SK-N-SH treated with all-trans-retinoic acid at 6 μM for 48 hours (cell line): ENCODE data around the gene PLCL2.

Experiments
- ATAC-seq: fragments of 200-7000 bp; cut with Tn5 transposase; 3 replicates; pipeline ENCODE4 v1.9.1; 2020; ENCODE audit warnings: mild to moderate bottlenecking, moderate library complexity
- ARNTL ChIP-seq: fragments of 450-650 bp; formaldehyde crosslinking; IDR thresholded peaks from 2 replicates; pipeline ENCODE4 v1.5.0; 2020; ENCODE audit warnings: low read depth, mild to moderate bottlenecking, moderate library complexity, borderline replicate concordance
- BACH2 ChIP-seq: fragments of 250-450 bp; sonication (Bioruptor Pico); IDR thresholded peaks from 2 replicates; pipeline ENCODE4 v1.9.0; 2021; ENCODE audit warnings: mild to moderate bottlenecking, borderline replicate concordance
- CSDC2 ChIP-seq: fragments of 250-450 bp; sonication (Bioruptor Pico); IDR thresholded peaks from 2 replicates; pipeline ENCODE4 v1.5.0; 2020; ENCODE audit warnings: mild to moderate bottlenecking, moderate library complexity
- ESRRG ChIP-seq: fragments of 250-450 bp; sonication (Bioruptor Pico); IDR thresholded peaks from 2 replicates; pipeline ENCODE4 v1.6.1; 2021; ENCODE audit warnings: mild to moderate bottlenecking
- GLIS3 ChIP-seq: fragments of 250-450 bp; sonication (Bioruptor Pico); IDR thresholded peaks from 2 replicates; pipeline ENCODE4 v1.5.0; 2020; ENCODE audit warnings: mild to moderate bottlenecking, moderate library complexity
- ISL1 ChIP-seq: fragments of 250-450 bp; sonication (Bioruptor Pico); IDR thresholded peaks from 2 replicates; pipeline ENCODE4 v2.1.2; 2022; ENCODE audit warnings: mild to moderate bottlenecking, moderate library complexity
- OSR1 ChIP-seq: fragments of 250-450 bp; sonication (Bioruptor Pico); IDR thresholded peaks from 2 replicates; pipeline ENCODE4 v1.8.0; 2022; ENCODE audit warnings: moderate library complexity, mild to moderate bottlenecking, inconsistent platforms
- RARB ChIP-seq: fragments of 250-450 bp; sonication (Bioruptor Pico); IDR thresholded peaks from 2 replicates; pipeline ENCODE4 v1.8.0; 2021; ENCODE audit warnings: mild to moderate bottlenecking, moderate library complexity
- SNAI2 ChIP-seq: fragments of 250-450 bp; sonication (Bioruptor Pico); IDR thresholded peaks from 2 replicates; pipeline ENCODE4 v1.5.0; 2020; ENCODE audit warnings: mild to moderate bottlenecking, moderate library complexity
- TCF4 ChIP-seq: fragments of 250-450 bp; sonication (Bioruptor Pico); IDR thresholded peaks from 2 replicates; pipeline ENCODE4 v1.8.0; 2021; ENCODE audit warnings: mild to moderate bottlenecking, moderate library complexity, borderline replicate concordance
- TOX ChIP-seq: fragments of 250-450 bp; sonication (Bioruptor Pico); IDR thresholded peaks from 2 replicates; pipeline ENCODE4 v1.8.0; 2021; ENCODE audit warnings: mild to moderate bottlenecking, moderate library complexity, borderline replicate concordance
- ZC3H10 ChIP-seq: fragments of 250-450 bp; sonication (Bioruptor Pico); IDR thresholded peaks from 2 replicates; pipeline ENCODE4 v1.5.1; 2021; ENCODE audit warnings: mild to moderate bottlenecking, moderate library complexity
- ZFP3 ChIP-seq: fragments of 250-450 bp; sonication (Bioruptor Pico); IDR thresholded peaks from 2 replicates; pipeline ENCODE4 v1.5.0; 2020; ENCODE audit warnings: mild to moderate bottlenecking, moderate library complexity
- ZNF70 ChIP-seq: fragments of 450-650 bp; formaldehyde crosslinking; IDR thresholded peaks from 2 replicates; pipeline ENCODE4 v1.5.0; 2020; ENCODE audit warnings: mild to moderate bottlenecking, moderate library complexity
- ZNF8 ChIP-seq: fragments of 450-650 bp; formaldehyde crosslinking; IDR thresholded peaks from 2 replicates; pipeline ENCODE4 v1.5.0; 2020; ENCODE audit warnings: mild to moderate bottlenecking, moderate library complexity
- TF ChIP-seq, protein P1 (sequence below): fragments of 250-450 bp; sonication (Bioruptor Pico); IDR thresholded peaks from 2 replicates; pipeline ENCODE4 v1.8.0; 2021; ENCODE audit warnings: low read depth, mild to moderate bottlenecking, moderate library complexity, borderline replicate concordance
- TF ChIP-seq, protein P2 (sequence below): fragments of 250-450 bp; sonication (Bioruptor Pico); IDR thresholded peaks from 2 replicates; pipeline ENCODE4 v1.8.0; 2020; ENCODE audit warnings: mild to moderate bottlenecking, moderate library complexity, borderline replicate concordance
- TF ChIP-seq, protein P3 (sequence below): fragments of 250-450 bp; sonication (Bioruptor Pico); IDR thresholded peaks from 2 replicates; pipeline ENCODE4 v1.5.1; 2020; ENCODE audit warnings: low read depth, mild to moderate bottlenecking, moderate library complexity
- TF ChIP-seq, protein P4 (sequence below): fragments of 250-450 bp; sonication (Bioruptor Pico); IDR thresholded peaks from 2 replicates; pipeline ENCODE4 v1.5.0; 2020; ENCODE audit warnings: mild to moderate bottlenecking, moderate library complexity

PLCL2 gene

DNA sequence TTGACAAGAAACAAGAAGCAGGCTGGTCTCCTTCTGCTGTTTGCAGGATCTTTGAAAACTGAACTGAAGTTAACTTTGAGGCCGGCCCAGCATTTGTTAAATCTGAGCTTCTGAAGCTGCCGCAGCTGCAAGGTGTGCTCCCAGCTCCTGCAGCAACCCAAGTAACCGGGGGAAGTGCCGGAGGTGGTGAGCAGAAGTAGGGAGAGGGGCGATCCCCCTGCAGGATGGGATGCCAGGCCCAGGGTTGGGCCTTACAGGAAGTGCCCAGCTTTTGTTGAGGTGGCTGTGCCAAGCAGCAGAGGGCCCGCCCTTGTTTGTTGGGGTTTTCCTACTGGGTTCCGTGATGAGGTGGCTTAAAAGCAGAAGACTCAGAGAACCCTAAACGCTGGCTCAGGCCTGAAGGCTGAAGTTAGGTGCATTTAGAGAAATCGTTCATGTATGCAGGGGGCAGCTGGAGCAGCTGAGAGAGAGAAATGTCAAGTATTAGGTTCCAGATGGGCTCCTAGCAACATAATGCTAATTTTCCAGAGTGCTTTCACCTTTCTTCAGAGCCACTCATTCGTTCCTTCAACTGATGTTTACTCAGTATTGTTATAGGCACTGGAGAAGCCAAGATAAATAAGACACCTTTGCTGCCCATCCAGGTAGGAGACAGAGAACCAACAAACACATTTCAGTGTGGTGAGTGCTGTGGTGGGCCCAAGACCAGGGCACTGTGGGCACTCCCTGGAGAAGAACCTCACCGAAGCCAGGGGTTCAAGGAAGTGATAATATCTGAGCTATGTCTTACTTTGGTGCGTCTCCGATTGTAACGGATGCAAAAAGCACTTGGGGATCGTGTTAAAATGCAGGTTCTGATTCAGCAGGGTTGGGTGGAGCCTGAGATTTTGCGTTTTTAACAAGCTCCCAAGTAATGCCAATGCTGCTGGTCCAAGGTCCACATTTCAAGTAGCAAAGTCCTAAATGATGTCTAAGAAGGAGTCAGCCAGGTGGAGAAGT, 42.2 kb upstream of the PLCL2 start (continued):
- TF ChIP-seq, protein P1, sequence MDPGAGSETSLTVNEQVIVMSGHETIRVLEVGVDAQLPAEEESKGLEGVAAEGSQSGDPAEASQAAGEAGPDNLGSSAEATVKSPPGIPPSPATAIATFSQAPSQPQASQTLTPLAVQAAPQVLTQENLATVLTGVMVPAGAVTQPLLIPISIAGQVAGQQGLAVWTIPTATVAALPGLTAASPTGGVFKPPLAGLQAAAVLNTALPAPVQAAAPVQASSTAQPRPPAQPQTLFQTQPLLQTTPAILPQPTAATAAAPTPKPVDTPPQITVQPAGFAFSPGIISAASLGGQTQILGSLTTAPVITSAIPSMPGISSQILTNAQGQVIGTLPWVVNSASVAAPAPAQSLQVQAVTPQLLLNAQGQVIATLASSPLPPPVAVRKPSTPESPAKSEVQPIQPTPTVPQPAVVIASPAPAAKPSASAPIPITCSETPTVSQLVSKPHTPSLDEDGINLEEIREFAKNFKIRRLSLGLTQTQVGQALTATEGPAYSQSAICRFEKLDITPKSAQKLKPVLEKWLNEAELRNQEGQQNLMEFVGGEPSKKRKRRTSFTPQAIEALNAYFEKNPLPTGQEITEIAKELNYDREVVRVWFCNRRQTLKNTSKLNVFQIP (CRISPR knock-in tag), result no peak
- TF ChIP-seq ESRRG (CRISPR knock-in tag) (no peak), RARB (no peak), TCF4 (no peak), SNAI2 (CRISPR knock-in tag) (no peak), ZFP3 (CRISPR knock-in tag) (no peak)
- TF ChIP-seq, protein P2, sequence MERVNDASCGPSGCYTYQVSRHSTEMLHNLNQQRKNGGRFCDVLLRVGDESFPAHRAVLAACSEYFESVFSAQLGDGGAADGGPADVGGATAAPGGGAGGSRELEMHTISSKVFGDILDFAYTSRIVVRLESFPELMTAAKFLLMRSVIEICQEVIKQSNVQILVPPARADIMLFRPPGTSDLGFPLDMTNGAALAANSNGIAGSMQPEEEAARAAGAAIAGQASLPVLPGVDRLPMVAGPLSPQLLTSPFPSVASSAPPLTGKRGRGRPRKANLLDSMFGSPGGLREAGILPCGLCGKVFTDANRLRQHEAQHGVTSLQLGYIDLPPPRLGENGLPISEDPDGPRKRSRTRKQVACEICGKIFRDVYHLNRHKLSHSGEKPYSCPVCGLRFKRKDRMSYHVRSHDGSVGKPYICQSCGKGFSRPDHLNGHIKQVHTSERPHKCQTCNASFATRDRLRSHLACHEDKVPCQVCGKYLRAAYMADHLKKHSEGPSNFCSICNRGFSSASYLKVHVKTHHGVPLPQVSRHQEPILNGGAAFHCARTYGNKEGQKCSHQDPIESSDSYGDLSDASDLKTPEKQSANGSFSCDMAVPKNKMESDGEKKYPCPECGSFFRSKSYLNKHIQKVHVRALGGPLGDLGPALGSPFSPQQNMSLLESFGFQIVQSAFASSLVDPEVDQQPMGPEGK, result no peak

DNA sequence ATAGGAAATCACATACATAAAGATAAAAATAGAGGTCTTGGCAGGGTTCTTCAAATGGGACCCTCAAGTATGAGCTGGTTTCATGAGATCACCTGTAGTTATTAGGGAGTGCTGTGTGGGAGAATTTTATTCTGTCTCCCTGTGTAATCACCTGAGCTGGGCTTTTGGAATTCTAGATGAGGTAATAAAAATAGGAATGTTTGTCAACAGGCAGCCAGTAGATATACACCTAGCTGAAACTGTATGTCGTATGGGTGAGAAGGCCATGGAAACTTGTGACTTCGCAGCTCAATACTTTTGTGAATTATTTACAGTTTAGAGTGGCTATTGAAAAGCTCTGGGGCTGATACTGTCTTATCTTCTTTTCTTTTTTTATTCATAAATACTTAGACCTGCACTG, 40.5 kb upstream of the PLCL2 start:
- TF ChIP-seq ESRRG (CRISPR knock-in tag), result no peak
- TF ChIP-seq, protein P3, sequence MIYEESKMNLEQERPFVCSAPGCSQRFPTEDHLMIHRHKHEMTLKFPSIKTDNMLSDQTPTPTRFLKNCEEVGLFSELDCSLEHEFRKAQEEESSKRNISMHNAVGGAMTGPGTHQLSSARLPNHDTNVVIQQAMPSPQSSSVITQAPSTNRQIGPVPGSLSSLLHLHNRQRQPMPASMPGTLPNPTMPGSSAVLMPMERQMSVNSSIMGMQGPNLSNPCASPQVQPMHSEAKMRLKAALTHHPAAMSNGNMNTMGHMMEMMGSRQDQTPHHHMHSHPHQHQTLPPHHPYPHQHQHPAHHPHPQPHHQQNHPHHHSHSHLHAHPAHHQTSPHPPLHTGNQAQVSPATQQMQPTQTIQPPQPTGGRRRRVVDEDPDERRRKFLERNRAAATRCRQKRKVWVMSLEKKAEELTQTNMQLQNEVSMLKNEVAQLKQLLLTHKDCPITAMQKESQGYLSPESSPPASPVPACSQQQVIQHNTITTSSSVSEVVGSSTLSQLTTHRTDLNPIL, result no peak
- TF ChIP-seq, protein P1 (CRISPR knock-in tag), result no peak
- no peak for TF ChIP-seq TCF4
- TF ChIP-seq, protein P4, sequence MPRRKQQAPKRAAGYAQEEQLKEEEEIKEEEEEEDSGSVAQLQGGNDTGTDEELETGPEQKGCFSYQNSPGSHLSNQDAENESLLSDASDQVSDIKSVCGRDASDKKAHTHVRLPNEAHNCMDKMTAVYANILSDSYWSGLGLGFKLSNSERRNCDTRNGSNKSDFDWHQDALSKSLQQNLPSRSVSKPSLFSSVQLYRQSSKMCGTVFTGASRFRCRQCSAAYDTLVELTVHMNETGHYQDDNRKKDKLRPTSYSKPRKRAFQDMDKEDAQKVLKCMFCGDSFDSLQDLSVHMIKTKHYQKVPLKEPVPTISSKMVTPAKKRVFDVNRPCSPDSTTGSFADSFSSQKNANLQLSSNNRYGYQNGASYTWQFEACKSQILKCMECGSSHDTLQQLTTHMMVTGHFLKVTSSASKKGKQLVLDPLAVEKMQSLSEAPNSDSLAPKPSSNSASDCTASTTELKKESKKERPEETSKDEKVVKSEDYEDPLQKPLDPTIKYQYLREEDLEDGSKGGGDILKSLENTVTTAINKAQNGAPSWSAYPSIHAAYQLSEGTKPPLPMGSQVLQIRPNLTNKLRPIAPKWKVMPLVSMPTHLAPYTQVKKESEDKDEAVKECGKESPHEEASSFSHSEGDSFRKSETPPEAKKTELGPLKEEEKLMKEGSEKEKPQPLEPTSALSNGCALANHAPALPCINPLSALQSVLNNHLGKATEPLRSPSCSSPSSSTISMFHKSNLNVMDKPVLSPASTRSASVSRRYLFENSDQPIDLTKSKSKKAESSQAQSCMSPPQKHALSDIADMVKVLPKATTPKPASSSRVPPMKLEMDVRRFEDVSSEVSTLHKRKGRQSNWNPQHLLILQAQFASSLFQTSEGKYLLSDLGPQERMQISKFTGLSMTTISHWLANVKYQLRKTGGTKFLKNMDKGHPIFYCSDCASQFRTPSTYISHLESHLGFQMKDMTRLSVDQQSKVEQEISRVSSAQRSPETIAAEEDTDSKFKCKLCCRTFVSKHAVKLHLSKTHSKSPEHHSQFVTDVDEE (CRISPR knock-in tag), result no peak
- no peak for TF ChIP-seq RARB
- TF ChIP-seq SNAI2 (CRISPR knock-in tag), result no peak
- TF ChIP-seq ZNF8, result no peak
- ATAC-seq, result no peak

DNA sequence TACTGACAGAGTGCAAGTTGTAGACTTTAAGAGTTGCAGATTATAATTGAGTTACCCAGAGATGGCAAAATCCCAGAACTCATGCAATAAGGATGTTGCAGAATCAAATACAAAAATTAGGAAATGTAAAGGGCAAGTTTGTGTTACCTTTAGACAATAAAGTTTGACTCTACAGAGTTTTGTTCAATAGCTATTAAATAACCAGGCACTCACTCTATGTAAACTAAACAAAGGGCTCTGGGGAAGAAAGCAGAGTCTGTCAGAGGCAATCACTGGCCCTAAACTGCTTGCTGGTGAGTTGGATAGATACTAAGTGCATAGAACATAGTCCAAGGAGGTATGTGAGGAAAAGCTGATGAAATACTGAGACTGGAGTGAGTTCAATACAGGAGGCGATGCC, 40.0 kb upstream of the PLCL2 start:
- TF ChIP-seq ARNTL, result no peak
- no peak for TF ChIP-seq ZFP3 (CRISPR knock-in tag)
- TF ChIP-seq TOX, result no peak
- TF ChIP-seq ESRRG (CRISPR knock-in tag), result no peak
- TF ChIP-seq RARB, result no peak
- TF ChIP-seq TCF4, result no peak
- no peak for TF ChIP-seq ISL1 (CRISPR knock-in tag)
- no peak for TF ChIP-seq ZC3H10 (CRISPR knock-in tag)
- TF ChIP-seq, protein P3, result no peak
- no peak for TF ChIP-seq OSR1
- no peak for TF ChIP-seq ZNF8
- TF ChIP-seq BACH2, result no peak
- no peak for TF ChIP-seq GLIS3 (CRISPR knock-in tag)
- no peak for TF ChIP-seq ZNF70 (CRISPR knock-in tag)
- TF ChIP-seq CSDC2, result no peak
- TF ChIP-seq, all 23 proteins: peak for 0
- no peak for ATAC-seq
